ENCODE data around the gene ULK3.

GRCh38 chr15:74885461-74885860 is 42.5 kb upstream of the ULK3 start:
- no peak for TF ChIP-seq POLR2A (IDR thresholded peaks at IDR 0.05)
- TF ChIP-seq, protein P1, sequence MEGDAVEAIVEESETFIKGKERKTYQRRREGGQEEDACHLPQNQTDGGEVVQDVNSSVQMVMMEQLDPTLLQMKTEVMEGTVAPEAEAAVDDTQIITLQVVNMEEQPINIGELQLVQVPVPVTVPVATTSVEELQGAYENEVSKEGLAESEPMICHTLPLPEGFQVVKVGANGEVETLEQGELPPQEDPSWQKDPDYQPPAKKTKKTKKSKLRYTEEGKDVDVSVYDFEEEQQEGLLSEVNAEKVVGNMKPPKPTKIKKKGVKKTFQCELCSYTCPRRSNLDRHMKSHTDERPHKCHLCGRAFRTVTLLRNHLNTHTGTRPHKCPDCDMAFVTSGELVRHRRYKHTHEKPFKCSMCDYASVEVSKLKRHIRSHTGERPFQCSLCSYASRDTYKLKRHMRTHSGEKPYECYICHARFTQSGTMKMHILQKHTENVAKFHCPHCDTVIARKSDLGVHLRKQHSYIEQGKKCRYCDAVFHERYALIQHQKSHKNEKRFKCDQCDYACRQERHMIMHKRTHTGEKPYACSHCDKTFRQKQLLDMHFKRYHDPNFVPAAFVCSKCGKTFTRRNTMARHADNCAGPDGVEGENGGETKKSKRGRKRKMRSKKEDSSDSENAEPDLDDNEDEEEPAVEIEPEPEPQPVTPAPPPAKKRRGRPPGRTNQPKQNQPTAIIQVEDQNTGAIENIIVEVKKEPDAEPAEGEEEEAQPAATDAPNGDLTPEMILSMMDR (IDR thresholded peaks at IDR 0.05), result no peak
- no peak for TF ChIP-seq EP300 (IDR thresholded peaks at IDR 0.05)
